ENCODE data around the gene WNK3.
A peak's percentile ranks its signal among the peaks of the same experiment; 100 is the strongest.

WNK3 gene

DNA sequence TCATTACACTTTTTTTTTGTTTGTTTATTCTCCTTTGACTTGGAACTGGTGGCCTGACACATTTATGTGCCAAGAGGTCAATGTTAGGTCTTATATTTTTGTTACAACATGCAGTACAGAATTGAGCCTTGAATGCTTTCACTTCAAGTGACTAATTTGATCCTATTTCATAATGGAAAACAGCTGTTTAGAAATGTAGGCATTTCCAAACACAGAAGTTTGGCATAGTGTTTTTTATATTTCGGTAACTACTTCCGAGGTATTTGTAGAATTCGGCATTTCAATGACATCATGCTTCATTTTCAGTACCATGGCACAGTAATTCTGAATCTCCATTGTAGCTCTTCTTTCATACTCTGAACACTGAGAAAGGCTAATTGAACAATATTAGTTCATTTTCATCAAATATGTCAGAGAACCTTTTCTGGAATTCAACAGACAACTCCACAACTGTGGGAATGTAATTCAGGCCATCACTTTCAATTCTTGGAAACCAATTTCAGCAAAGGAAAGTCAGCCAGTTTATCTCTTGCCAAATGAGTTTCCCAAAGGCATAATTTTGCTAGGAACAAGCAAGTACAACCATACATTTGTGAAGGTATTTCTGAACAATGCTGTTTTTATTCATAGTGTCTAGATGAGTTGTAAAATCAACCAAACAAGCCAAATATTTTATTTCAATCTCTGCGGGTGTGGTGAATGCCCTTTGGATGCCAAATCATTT, 186.2 kb downstream of the WNK3 start:
- TF ChIP-seq EZH2 (IDR thresholded peaks at IDR 0.05) (no peak), FOXP2 (optimal IDR thresholded peaks at IDR 0.05; ENCODE audit: control extremely low read depth, extremely low read length, insufficient read depth) (no peak), POLR2AphosphoS5 (IDR thresholded peaks at IDR 0.05; ENCODE audit: borderline replicate concordance, low read depth, low read length) (no peak)
- Histone ChIP-seq H3K9ac (ENCODE audit: insufficient read length) (no peak overlapping the region), H3K27ac (peak overlapping the region; percentile 19; the same call in 1 of the 2 replicates), H3K9me3 (ENCODE audit: low read depth, low read length) (no peaks in the 10 kb centered on the region), H3K4me3 (no peak overlapping the region), H3K36me3 (ENCODE audit: insufficient read depth, low read length) (peaks cover 4% of the 10 kb centered on the region; the same call in 1 of the 2 replicates)
- no peak for DNase-seq (ENCODE audit: low read depth, low spot score)

GRCh38 chrX:54171091-54171490, 186.8 kb downstream of the WNK3 start:
- no peak for TF ChIP-seq EZH2 (IDR thresholded peaks at IDR 0.05)
- no peak for TF ChIP-seq FOXP2 (optimal IDR thresholded peaks at IDR 0.05; ENCODE audit: control extremely low read depth, extremely low read length, insufficient read depth)
- no peak for TF ChIP-seq POLR2AphosphoS5 (IDR thresholded peaks at IDR 0.05; ENCODE audit: borderline replicate concordance, low read depth, low read length)
- H3K9me3 ChIP-seq (ENCODE audit: low read depth, low read length) = no peaks in the 10 kb centered on the region
- peaks cover 4% of the 10 kb centered on the region; the same call in 1 of the 2 replicates for H3K36me3 ChIP-seq (ENCODE audit: insufficient read depth, low read length)
- DNase-seq (ENCODE audit: low read depth, low spot score) = no peak
- no peak overlapping the region for H3K4me3 ChIP-seq
- no peak overlapping the region for H3K9ac ChIP-seq (ENCODE audit: insufficient read length)
- H3K27ac ChIP-seq = no peak overlapping the region

DNA sequence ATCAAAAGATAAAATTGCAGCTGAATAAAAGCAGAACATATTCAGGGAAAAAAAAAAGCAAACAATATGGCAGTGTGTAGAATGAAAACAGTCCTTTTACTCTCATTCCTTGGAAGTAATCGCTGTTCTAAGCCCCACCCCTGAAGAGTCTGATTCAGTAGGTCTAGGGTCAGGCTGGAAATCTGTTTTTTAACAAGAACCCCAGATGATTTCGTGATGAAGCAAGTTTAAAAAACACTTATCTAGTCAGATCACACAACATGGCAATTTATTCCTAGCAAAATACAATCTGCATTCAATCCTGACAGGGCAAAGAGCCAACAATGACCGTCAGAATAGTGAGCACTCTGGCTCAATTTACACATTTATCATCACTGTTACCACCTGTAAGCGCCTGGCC, 190.9 kb downstream of the WNK3 start:
- no peak for DNase-seq (ENCODE audit: low read depth, low spot score)
- TF ChIP-seq POLR2AphosphoS5 (IDR thresholded peaks at IDR 0.05; ENCODE audit: borderline replicate concordance, low read depth, low read length) (no peak), FOXP2 (optimal IDR thresholded peaks at IDR 0.05; ENCODE audit: control extremely low read depth, extremely low read length, insufficient read depth) (no peak)
- no peak overlapping the region for H3K27ac ChIP-seq
- no peak overlapping the region for H3K9ac ChIP-seq (ENCODE audit: insufficient read length)
- no peak overlapping the region for H3K4me3 ChIP-seq
- H3K36me3 ChIP-seq (ENCODE audit: insufficient read depth, low read length) = no peaks in the 10 kb centered on the region
- no peaks in the 10 kb centered on the region for H3K9me3 ChIP-seq (ENCODE audit: low read depth, low read length)

DNA sequence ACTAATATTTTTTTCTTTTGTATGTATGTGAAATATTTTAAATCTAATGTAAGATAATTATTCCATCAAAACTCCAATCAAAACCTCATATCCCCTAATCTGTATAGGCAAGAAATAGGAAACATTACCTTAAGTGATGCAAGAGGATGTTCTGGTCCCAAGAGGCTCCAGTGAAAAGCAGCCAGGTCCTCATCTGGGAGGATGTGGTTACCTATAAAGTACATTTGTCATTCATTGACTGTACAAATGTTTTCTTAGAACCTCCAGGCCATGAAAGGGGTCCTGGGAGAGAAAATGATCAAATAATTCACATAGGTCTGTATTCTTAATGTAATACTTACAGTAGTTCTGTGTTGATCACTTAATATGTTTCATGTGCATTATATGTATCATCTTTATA, 200.3 kb downstream of the WNK3 start:
- TF ChIP-seq EZH2 (IDR thresholded peaks at IDR 0.05) (no peak), POLR2AphosphoS5 (IDR thresholded peaks at IDR 0.05; ENCODE audit: borderline replicate concordance, low read depth, low read length) (no peak), FOXP2 (optimal IDR thresholded peaks at IDR 0.05; ENCODE audit: control extremely low read depth, extremely low read length, insufficient read depth) (no peak)
- Histone ChIP-seq H3K27ac (no peak overlapping the region), H3K9ac (ENCODE audit: insufficient read length) (no peak overlapping the region), H3K36me3 (ENCODE audit: insufficient read depth, low read length) (no peaks in the 10 kb centered on the region), H3K9me3 (ENCODE audit: low read depth, low read length) (no peaks in the 10 kb centered on the region), H3K4me3 (no peak overlapping the region)
- no peak for DNase-seq (ENCODE audit: low read depth, low spot score)
